ENCODE data around the gene B3GAT2. TPM values are rescaled to one million over a fixed set of nuclear protein-coding genes. Genes with fewer than 3 reads are reported as not detected.

B3GAT2 gene
- total and polyA plus RNA-seq, 12 donors: 0.05 to 0.10 TPM; not detected in 10

GRCh38 chr6:70860920-70861319, 95.9 kb downstream of the B3GAT2 start:
- peaks cover 0 to 9% (median 0%) of the 10 kb centered on the region in 9 donors for H3K4me1 ChIP-seq
- no peaks in the 10 kb centered on the region for H3K27me3 ChIP-seq
- WGBS, 2 donors: 90 to 91% methylated on average over 1 of the region's 1 CpG
- DNase-seq (no peak), ATAC-seq (no peak)
- no peaks in the 10 kb centered on the region for H3K9me3 ChIP-seq
- H3K4me3 ChIP-seq: no peak overlapping the region
- intact Hi-C loops (cut with DNase I): no loop called here
- H3K27ac ChIP-seq: no peak overlapping the region
- peaks cover 0 to 54% (median 14%) of the 10 kb centered on the region in 9 donors for H3K36me3 ChIP-seq
- TF ChIP-seq, protein P1, sequence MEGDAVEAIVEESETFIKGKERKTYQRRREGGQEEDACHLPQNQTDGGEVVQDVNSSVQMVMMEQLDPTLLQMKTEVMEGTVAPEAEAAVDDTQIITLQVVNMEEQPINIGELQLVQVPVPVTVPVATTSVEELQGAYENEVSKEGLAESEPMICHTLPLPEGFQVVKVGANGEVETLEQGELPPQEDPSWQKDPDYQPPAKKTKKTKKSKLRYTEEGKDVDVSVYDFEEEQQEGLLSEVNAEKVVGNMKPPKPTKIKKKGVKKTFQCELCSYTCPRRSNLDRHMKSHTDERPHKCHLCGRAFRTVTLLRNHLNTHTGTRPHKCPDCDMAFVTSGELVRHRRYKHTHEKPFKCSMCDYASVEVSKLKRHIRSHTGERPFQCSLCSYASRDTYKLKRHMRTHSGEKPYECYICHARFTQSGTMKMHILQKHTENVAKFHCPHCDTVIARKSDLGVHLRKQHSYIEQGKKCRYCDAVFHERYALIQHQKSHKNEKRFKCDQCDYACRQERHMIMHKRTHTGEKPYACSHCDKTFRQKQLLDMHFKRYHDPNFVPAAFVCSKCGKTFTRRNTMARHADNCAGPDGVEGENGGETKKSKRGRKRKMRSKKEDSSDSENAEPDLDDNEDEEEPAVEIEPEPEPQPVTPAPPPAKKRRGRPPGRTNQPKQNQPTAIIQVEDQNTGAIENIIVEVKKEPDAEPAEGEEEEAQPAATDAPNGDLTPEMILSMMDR (IDR thresholded peaks at IDR 0.05): no peak

GRCh38 chr6:70860045-70860444, 96.8 kb downstream of the B3GAT2 start:
- WGBS, 2 donors: 92 to 94% methylated on average over 1 of the region's 1 CpG
- H3K27ac ChIP-seq: no peak overlapping the region
- H3K27me3 ChIP-seq: no peaks in the 10 kb centered on the region
- H3K4me1 ChIP-seq: peaks cover 0 to 9% (median 0%) of the 10 kb centered on the region in 9 donors
- DNase-seq (no peak), ATAC-seq (no peak)
- H3K9me3 ChIP-seq: no peaks in the 10 kb centered on the region
- intact Hi-C loops (cut with DNase I): no loop called here
- TF ChIP-seq, protein P1 (IDR thresholded peaks at IDR 0.05): no peak
- H3K36me3 ChIP-seq: peaks cover 0 to 54% (median 14%) of the 10 kb centered on the region in 9 donors
- H3K4me3 ChIP-seq: no peak overlapping the region

DNA sequence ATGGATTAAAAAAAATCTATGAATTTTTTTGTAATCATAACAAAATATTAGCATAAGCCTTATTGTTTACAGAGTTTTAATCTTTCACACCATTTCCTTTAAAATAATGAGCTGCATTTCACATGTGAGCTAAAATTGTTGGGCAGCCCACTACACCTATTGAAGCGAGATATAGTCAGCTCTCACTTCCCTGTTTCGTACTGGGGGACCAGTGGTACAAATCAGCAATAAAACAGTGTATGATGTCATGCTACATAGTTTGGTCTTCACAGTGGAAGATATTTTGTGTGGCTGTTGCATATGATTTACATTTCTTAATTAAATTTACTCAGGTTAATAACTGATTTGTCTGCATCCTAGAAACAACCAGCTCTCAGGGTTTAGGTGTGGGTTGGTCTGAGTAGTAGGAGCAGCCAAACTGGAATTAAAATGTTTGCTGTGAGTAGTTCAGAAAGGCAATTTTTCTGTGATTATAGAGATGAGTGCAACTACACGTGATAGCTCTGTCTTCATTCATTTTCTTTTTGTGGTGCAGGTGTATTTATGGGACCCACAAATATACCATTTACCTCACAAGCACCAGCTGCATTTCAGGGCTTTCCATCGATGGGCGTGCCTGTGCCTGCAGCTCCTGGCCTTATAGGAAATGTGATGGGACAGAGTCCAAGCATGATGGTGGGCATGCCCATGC, 99.3 kb downstream of the B3GAT2 start:
- TF ChIP-seq, protein P1 (IDR thresholded peaks at IDR 0.05): no peak
- H3K4me3 ChIP-seq: no peak overlapping the region
- H3K36me3 ChIP-seq: peaks cover 0 to 69% (median 14%) of the 10 kb centered on the region in 9 donors
- H3K9me3 ChIP-seq: no peaks in the 10 kb centered on the region
- intact Hi-C loops (cut with DNase I): no loop called here
- no peak for ATAC-seq
- WGBS, 2 donors: 95% methylated on average over 5 of the region's 5 CpGs
- DNase-seq: no peak
- H3K27ac ChIP-seq: no peak overlapping the region
- H3K27me3 ChIP-seq: no peaks in the 10 kb centered on the region
- H3K4me1 ChIP-seq: no peaks in the 10 kb centered on the region

DNA sequence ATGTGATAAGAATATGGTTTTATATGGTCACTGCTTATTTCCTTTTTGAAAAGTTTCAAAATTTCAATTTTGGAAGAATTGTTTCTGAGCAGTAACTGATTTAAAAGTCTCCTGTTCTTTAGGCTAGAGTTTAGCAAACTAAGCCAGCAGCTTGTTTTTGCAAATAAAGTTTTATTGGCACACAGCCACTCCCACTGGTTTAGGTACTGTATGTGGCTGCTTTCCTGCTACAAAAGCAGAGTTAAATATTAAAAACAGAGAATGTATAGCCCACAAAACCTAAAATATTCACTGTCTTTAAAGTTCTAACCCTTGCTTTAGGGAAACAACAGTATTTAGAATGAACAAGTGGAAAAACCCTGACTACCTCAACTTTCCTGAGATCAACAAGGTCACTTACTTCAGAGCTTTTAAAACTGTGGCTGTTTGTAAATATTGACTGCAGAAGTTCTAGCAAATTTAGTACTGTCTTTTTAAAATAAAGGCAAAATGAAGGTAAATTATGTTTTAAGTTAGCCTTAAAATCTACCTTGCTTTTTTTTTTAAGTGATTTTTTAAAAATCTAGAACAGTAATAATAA, 104.1 kb downstream of the B3GAT2 start:
- Histone ChIP-seq H3K9me3 (no peaks in the 10 kb centered on the region), H3K27me3 (no peaks in the 10 kb centered on the region), H3K36me3 (peaks cover 0 to 34% (median 7%) of the 10 kb centered on the region in 9 donors), H3K4me3 (no peak overlapping the region), H3K4me1 (no peaks in the 10 kb centered on the region), H3K27ac (no peak overlapping the region)
- TF ChIP-seq, protein P1 (IDR thresholded peaks at IDR 0.05): no peak
- ATAC-seq: no peak
- intact Hi-C loops (cut with DNase I): no loop called here
- no peak for DNase-seq

All from heart right ventricle (tissue), 16 donors.